K562 (cell line): ENCODE measurements around the gene RAD21L1. TPM values are rescaled to one million over a fixed set of nuclear protein-coding genes. Genes with fewer than 3 reads are reported as not detected.

Experiments used
- ARID4B ChIP-seq: sonication (generic); formaldehyde crosslinking; IDR thresholded peaks from 2 replicates; pipeline ENCODE4 v1.8.0; 2022; ENCODE audit warnings: mild to moderate bottlenecking, missing genetic modification reagents
- BCLAF1 ChIP-seq, 2 experiments: fragments of 450-650 bp in 1 of 2; IDR thresholded peaks; 2 replicates each; pipeline ENCODE4 v1.6.1; 2011 to 2017; ENCODE audit warnings: low read depth in 2 of 2, antibody characterized with exemption in 1 of 2, borderline replicate concordance in 1 of 2, low read length in 1 of 2, mild to moderate bottlenecking in 1 of 2, mixed read lengths in 1 of 2; ENCODE audit not compliant: control insufficient read depth in 1 of 2
- MNT ChIP-seq, 2 experiments: fragments of 450-650 bp; conservative IDR thresholded peaks; 2 replicates each; pipeline ENCODE4 v1.6.1; 2017; ENCODE audit warnings: mild to moderate bottlenecking in 2 of 2, moderate library complexity in 2 of 2
- NRF1 ChIP-seq, 2 experiments: fragments of 450-650 bp; IDR thresholded peaks in 1 of 2; conservative IDR thresholded peaks in 1 of 2; 2 replicates each; pipeline ENCODE4 v1.6.1; 2014; ENCODE audit warnings: mild to moderate bottlenecking in 2 of 2
- OTX1 ChIP-seq: fragments of 450-650 bp; formaldehyde crosslinking; IDR thresholded peaks from 2 replicates; pipeline ENCODE4 v1.4.0; 2022; ENCODE audit warnings: mild to moderate bottlenecking
- PHF21A ChIP-seq: fragments of 450-650 bp; IDR thresholded peaks from 2 replicates; pipeline ENCODE4 v1.6.1; 2017; ENCODE audit warnings: low read depth, borderline replicate concordance
- POLR2AphosphoS2 ChIP-seq: IDR thresholded peaks from 2 replicates; pipeline ENCODE4 v1.6.1; 2012; ENCODE audit warnings: low read length, improper control_type of control experiment
- SMARCA4 ChIP-seq: fragments of 450-650 bp; IDR thresholded peaks from 2 replicates; pipeline ENCODE4 v1.6.1; 2016
- SRF ChIP-seq, 2 experiments: fragments of 250-450, 450-650 bp in 1 of 2; sonication (Bioruptor Pico) in 1 of 2; sonication (generic) in 1 of 2; formaldehyde crosslinking; IDR thresholded peaks; 2 replicates each; pipeline versions ENCODE4 v1.5.0 to v1.5.1; 2020 to 2022; ENCODE audit warnings: mild to moderate bottlenecking in 1 of 2, missing genetic modification reagents in 1 of 2
- TAF9B ChIP-seq: fragments of 450-650 bp; IDR thresholded peaks from 2 replicates; pipeline ENCODE4 v1.6.1; 2018; ENCODE audit warnings: mild to moderate bottlenecking; ENCODE audit not compliant: partially characterized antibody
- ZNF239 ChIP-seq: fragments of 250-450 bp; sonication (Bioruptor Pico); IDR thresholded peaks from 2 replicates; pipeline ENCODE4 v1.4.0; 2020; ENCODE audit warnings: mild to moderate bottlenecking
- ZNF592 ChIP-seq: fragments of 450-650 bp; IDR thresholded peaks from 2 replicates; pipeline ENCODE4 v1.6.1; 2017; ENCODE audit warnings: antibody characterized with exemption, mild to moderate bottlenecking
- polyA plus RNA-seq, 8 experiments: library from polyadenylated mRNA; depleted of rRNA in 4 of 8; stranded (reverse) in 5 of 8; unstranded in 3 of 8; fragments of >200 nt; fragmentation: Nextera tagmentation in 2 of 8; fragmentation: Illumina TruSeq in 1 of 8; extraction: Ambion mirVana in 2 of 8; extraction: Trizol in 1 of 8; gene quantifications; 2 replicates each; pipeline versions ENCODE4 v1.2.1 to v1.2.3, GENCODE V29; 2011 to 2014; ENCODE audit warnings: inconsistent platforms in 1 of 8, missing spikeins in 1 of 8
- total RNA-seq, 7 experiments: library from RNA; depleted of rRNA in 6 of 7; stranded (reverse); fragments of >200 nt in 6 of 7; fragmentation: Illumina TruSeq in 2 of 7; extraction: Trizol in 2 of 7; gene quantifications; 2 replicates each; pipeline versions ENCODE4 v1.2.1 to v1.2.3, GENCODE V29; 2011 to 2021; ENCODE audit warnings: low replicate concordance in 1 of 7

Gene RAD21L1
- total and polyA plus RNA-seq, 9 of the 15 experiments (the other 6 are each of a cell fraction or from before 2014, with no cell fraction given), result 0.17 to 1.7 (median 0.45) TPM; not detected in 1

GRCh38 chr20:1215386-1216170 lies 10.3 kb upstream of the RAD21L1 start (continued):
- TF ChIP-seq PHF21A (no peak), OTX1 (CRISPR knock-in tag) (no peak), TAF9B (peak; percentile 44), ARID4B (CRISPR knock-in tag) (no peak), ZNF239 (no peak), SRF (CRISPR knock-in tag; IDR thresholded peaks at IDR 0.05) (no peak), POLR2AphosphoS2 (no peak), MNT (conservative IDR thresholded peaks at IDR 0.05) (peak in 1 of 2 experiments; percentile 16; a peak in 1 of 4 replicates), ZNF592 (peak; percentile 11), NRF1 (conservative IDR thresholded peaks at IDR 0.05 in 1 of 2, IDR thresholded peaks at IDR 0.05 in 1 of 2) (no peak), BCLAF1 (IDR thresholded peaks at IDR 0.05; ENCODE audit: borderline replicate concordance in 1 of 2, control insufficient read depth in 1 of 2, low read depth in 2 of 2, low read length in 1 of 2) (no peak), SMARCA4 (peak; percentile 79)
